ENCODE results near the gene DCC.

The DCC gene

DNA sequence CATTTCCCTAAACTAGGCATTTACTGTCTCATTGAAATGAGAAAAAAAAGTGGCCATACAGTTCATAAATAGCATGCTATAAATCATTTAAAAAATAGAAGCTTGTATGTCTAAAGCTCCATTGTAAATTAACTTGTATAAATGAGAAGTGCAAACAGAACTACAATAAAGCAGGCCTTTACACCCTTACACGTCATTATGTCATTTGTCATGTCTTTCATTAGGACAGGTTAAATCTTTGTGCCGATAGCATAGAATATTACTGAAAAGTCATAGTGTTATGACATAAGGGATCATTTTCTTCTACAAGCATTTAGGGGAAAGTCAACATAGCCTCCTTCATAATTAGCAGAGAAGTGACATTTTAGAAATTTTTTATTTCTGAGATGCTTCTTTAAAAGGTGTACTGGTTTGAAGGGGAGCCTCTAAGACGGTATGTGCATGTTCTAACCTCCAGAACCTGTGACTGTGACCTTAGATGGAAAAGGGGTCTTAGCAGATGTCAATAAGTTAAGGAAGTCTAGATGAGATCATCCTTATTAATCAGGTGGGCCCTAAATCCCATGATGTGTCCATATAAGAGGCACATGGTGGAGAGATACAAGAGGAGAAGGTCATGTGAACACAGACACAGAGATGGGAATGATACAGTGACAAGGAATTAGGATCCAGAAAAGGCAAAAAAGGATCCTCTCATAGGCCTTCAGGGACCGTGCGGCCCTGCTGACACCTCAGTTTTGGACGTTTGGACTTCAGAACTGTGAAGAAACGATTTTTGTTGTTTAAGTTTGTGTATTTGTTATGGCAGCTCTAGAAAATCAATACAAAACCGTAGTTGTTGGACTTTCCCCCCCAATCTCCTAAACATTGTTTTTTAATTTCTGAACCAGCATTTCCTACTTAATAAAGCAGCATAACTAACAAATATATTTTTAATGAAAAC is 1020.8 kb downstream of the DCC start:
- DNase-seq (ENCODE audit: low read depth) = no peak
- TF ChIP-seq, protein P1, sequence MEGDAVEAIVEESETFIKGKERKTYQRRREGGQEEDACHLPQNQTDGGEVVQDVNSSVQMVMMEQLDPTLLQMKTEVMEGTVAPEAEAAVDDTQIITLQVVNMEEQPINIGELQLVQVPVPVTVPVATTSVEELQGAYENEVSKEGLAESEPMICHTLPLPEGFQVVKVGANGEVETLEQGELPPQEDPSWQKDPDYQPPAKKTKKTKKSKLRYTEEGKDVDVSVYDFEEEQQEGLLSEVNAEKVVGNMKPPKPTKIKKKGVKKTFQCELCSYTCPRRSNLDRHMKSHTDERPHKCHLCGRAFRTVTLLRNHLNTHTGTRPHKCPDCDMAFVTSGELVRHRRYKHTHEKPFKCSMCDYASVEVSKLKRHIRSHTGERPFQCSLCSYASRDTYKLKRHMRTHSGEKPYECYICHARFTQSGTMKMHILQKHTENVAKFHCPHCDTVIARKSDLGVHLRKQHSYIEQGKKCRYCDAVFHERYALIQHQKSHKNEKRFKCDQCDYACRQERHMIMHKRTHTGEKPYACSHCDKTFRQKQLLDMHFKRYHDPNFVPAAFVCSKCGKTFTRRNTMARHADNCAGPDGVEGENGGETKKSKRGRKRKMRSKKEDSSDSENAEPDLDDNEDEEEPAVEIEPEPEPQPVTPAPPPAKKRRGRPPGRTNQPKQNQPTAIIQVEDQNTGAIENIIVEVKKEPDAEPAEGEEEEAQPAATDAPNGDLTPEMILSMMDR (IDR thresholded peaks at IDR 0.05; ENCODE audit: insufficient read depth, low read depth, low read length, missing control alignments) = no peak
- no peak overlapping the region for H3K4me3 ChIP-seq (ENCODE audit: low read depth, low read length)

DNA sequence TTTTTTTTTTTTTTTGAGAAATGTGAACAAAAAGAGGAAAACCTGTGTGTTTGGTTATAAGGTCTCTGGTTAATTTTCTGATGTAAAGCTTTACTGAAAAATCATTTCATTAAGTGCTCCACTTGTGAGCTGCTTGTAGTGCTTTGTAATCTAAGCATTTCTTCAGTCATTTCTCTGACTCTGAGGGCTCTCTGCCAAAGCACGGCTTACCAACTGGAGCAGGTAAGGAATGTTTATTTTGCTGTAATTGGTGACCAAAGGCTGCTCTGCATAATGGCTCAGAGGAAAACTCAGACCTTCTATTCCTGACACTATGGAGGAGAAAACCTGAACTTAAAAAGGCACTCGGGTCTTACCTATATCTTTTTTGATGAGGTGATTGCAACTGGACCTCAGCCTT is 1035.6 kb downstream of the DCC start:
- no peak overlapping the region for H3K4me3 ChIP-seq (ENCODE audit: low read depth, low read length)
- TF ChIP-seq, protein P1 (IDR thresholded peaks at IDR 0.05; ENCODE audit: insufficient read depth, low read depth, low read length, missing control alignments) = no peak
- DNase-seq (ENCODE audit: low read depth) = no peak

DNA sequence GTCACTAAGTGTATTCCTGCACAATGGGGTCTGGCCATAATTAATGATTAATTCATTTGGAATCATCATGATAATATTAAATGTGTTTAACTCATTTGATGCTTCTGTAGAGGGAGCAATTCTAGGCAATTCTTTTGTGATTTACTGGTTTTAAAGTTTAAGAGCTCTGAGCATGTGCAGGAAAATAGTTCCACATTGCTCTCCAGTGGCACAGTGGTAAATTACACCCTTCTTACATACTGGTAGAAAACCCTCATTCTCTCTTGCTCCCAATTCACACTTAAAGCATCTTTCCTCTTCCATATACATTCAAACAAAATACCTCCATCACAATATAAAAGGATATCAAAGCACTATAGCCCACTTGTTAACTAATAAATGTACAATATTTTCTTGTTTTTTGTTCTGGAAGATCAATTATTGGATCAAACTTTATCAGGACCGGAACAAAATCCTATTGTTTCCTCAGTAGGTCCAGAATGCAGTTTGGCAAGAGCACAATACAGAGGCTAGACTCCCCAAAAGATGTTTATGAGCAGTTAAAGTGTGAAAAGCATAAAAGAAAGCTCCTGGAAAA is 1040.2 kb downstream of the DCC start:
- TF ChIP-seq, protein P1 (IDR thresholded peaks at IDR 0.05; ENCODE audit: insufficient read depth, low read depth, low read length, missing control alignments) = peak; percentile 35
- H3K4me3 ChIP-seq (ENCODE audit: low read depth, low read length) = no peak overlapping the region
- peak; percentile 60 for DNase-seq (ENCODE audit: low read depth)

DNA sequence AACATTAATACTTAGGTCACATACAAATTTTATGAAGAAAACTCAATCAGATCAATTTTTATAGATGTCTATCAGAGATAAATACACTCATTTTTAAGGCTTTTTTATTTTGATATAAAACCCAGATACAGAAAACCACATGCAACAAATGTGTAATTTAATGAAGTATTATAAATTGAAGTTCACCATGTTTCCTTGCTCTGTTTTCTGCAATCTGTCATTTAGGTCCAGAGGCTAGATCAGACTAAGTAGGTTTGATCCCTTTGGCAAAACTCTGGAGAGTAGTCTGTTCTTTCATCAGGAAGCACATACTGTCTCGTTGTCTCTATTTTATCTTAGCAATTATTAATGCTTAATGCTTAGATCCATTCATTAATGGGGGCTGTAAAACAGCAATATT is 1042.9 kb downstream of the DCC start:
- TF ChIP-seq, protein P1 (IDR thresholded peaks at IDR 0.05; ENCODE audit: insufficient read depth, low read depth, low read length, missing control alignments) = no peak
- DNase-seq (ENCODE audit: low read depth) = no peak
- H3K4me3 ChIP-seq (ENCODE audit: low read depth, low read length) = no peak overlapping the region

DNA sequence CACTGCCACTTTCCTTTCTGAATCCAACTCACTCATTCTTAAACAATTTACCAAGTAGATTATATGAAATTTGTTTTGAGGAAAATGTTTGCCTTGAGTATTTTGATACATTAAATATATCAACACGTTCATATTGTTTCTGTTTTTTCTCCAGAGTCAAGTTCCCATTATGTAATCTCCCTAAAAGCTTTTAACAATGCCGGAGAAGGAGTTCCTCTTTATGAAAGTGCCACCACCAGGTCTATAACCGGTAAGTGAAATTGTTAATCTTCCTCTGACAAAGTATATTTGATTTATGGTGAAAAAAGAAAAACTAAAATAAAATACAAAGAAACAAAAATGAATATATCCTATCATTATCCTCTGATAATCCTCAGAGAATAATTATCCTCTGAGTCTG is 1045.9 kb downstream of the DCC start:
- no peak for DNase-seq (ENCODE audit: low read depth)
- no peak overlapping the region for H3K4me3 ChIP-seq (ENCODE audit: low read depth, low read length)
- TF ChIP-seq, protein P1 (IDR thresholded peaks at IDR 0.05; ENCODE audit: insufficient read depth, low read depth, low read length, missing control alignments) = no peak

DNA sequence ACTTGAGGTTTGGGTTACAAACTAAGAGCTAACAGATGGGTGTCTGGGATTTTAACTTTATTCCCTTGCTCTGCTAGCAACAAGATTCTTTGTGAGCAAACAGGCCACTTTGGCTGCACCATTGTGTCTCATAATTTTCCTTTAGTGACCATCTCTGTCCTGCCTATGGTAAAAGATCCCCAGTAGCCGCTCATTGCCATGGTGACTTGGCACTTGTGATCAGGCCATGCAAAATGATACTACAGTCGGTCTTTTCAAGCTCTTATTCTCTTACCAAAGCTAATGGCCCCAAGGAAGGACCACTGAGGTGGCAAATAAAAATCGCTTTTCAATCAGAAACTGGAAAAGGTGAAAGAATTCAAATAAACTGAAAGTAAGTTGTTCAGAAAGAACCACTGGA is 1047.6 kb downstream of the DCC start:
- no peak overlapping the region for H3K4me3 ChIP-seq (ENCODE audit: low read depth, low read length)
- TF ChIP-seq, protein P1 (IDR thresholded peaks at IDR 0.05; ENCODE audit: insufficient read depth, low read depth, low read length, missing control alignments) = no peak
- DNase-seq (ENCODE audit: low read depth) = no peak

All from GM12865 (cell line).